ENCODE results near the gene CMYA5. TPM values are rescaled to one million over a fixed set of nuclear protein-coding genes. Genes with fewer than 3 reads are reported as not detected.

The CMYA5 gene
- total and polyA plus RNA-seq, 2 donors (not counting 3 experiments of a cell fraction or from before 2014, with no cell fraction given) = 0.04 to 0.20 TPM

DNA sequence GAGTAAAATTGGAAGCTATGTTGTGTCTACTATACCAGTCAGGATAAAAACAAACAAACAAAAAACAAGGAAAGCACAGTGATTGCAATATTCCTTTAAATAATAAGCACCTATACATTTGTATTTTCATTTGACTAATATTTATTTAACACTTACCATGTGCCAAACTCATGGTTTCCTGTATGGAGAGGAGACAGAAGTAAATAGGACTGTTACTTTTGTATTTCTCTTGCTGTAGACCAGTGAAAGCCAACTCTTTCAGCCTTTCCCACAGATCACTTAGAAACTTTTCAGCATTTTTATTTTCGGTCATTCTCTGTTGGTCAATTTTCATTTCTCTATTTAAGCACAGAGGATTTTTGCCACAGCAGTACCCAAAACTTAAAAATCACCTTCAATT lies 4.5 kb downstream of the CMYA5 start:
- no peak overlapping the region for H3K4me2 ChIP-seq (ENCODE audit: insufficient read depth, low read length)
- dilution Hi-C loops (cut with MboI; ENCODE audit: extremely low pct_ligation_motif_present, low sequenced_read_pairs) (no loop called here), intact Hi-C loops (cut with micrococcal nuclease) (no loop called here)
- H3K79me2 ChIP-seq (ENCODE audit: control insufficient read depth, insufficient read depth, low read length) = no peaks in the 10 kb centered on the region
- CTCF ChIA-PET = interaction anchor here (1.5 kb wide), 1 partner anchor 9 kb away, joined by 7 read pairs; no protein-coding TSS in a partner anchor
- H4K20me1 ChIP-seq (replicated peaks; ENCODE audit: control insufficient read depth, extremely low read depth, insufficient read depth, low read length) = no peaks in the 10 kb centered on the region
- DNase-seq (ENCODE audit: low read depth, low spot score) = no peak
- no peaks in the 10 kb centered on the region for H3K27me3 ChIP-seq (ENCODE audit: control insufficient read depth in 2 of 2, insufficient read depth in 2 of 2, low read length in 2 of 2)
- H3K27ac ChIP-seq (ENCODE audit: insufficient read depth, low read depth, low read length) = no peak overlapping the region
- no peaks in the 10 kb centered on the region for H3K4me1 ChIP-seq (ENCODE audit: control insufficient read depth, extremely low read depth, insufficient read depth, low read length)
- POLR2A ChIA-PET = no interaction called here
- no peaks in the 10 kb centered on the region for H3K9me1 ChIP-seq (replicated peaks; ENCODE audit: control insufficient read depth, extremely low read depth, insufficient read depth, low read length)
- no peak for TF ChIP-seq MYC (IDR thresholded peaks at IDR 0.05; ENCODE audit: low read depth, low read length)
- TF ChIP-seq, protein P1, sequence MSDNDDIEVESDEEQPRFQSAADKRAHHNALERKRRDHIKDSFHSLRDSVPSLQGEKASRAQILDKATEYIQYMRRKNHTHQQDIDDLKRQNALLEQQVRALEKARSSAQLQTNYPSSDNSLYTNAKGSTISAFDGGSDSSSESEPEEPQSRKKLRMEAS (IDR thresholded peaks at IDR 0.05; ENCODE audit: insufficient read depth, insufficient read length) = no peak
- TF ChIP-seq POLR2A (IDR thresholded peaks at IDR 0.05; ENCODE audit: low read depth, low read length) = no peak
- TF ChIP-seq JUN (IDR thresholded peaks at IDR 0.05; ENCODE audit: borderline replicate concordance, insufficient read depth, insufficient read length, low read depth) = no peak
- TF ChIP-seq, protein P2, sequence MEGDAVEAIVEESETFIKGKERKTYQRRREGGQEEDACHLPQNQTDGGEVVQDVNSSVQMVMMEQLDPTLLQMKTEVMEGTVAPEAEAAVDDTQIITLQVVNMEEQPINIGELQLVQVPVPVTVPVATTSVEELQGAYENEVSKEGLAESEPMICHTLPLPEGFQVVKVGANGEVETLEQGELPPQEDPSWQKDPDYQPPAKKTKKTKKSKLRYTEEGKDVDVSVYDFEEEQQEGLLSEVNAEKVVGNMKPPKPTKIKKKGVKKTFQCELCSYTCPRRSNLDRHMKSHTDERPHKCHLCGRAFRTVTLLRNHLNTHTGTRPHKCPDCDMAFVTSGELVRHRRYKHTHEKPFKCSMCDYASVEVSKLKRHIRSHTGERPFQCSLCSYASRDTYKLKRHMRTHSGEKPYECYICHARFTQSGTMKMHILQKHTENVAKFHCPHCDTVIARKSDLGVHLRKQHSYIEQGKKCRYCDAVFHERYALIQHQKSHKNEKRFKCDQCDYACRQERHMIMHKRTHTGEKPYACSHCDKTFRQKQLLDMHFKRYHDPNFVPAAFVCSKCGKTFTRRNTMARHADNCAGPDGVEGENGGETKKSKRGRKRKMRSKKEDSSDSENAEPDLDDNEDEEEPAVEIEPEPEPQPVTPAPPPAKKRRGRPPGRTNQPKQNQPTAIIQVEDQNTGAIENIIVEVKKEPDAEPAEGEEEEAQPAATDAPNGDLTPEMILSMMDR (IDR thresholded peaks at IDR 0.05; ENCODE audit: extremely low read depth in 1 of 2, insufficient read depth in 1 of 2, low read depth in 1 of 2, low read length in 2 of 2) = no peak
- no peak for TF ChIP-seq FOS (IDR thresholded peaks at IDR 0.05; ENCODE audit: borderline replicate concordance, insufficient read depth, low read length)
- TF ChIP-seq POLR2AphosphoS5 (IDR thresholded peaks at IDR 0.05; ENCODE audit: insufficient read depth, low read depth, low read length) = no peak
- FAIRE-seq = no peak
- no peaks in the 10 kb centered on the region for H3K36me3 ChIP-seq (ENCODE audit: control insufficient read depth in 2 of 2, extremely low read depth in 1 of 2, insufficient read depth in 2 of 2, low read length in 2 of 2)
- BruUV-seq (replicated peaks) = no TSS peak
- no peak overlapping the region for H3K4me3 ChIP-seq (replicated peaks in 1 of 3; ENCODE audit: insufficient read depth in 1 of 3, low read depth in 1 of 3, low read length in 3 of 3)
- no peak overlapping the region for H2AFZ ChIP-seq (ENCODE audit: low read depth, low read length)
- H3K9ac ChIP-seq (replicated peaks; ENCODE audit: extremely low read depth, insufficient read depth, low read length) = no peak overlapping the region
- no peaks in the 10 kb centered on the region for H3K9me3 ChIP-seq (replicated peaks; ENCODE audit: control insufficient read depth, insufficient read depth, low read length)

Data from endothelial cell of umbilical vein (primary cell).